Right lobe of liver (tissue), 6 donors: ENCODE measurements around the gene TBXAS1. TPM values are rescaled to one million over a fixed set of nuclear protein-coding genes. Genes with fewer than 3 reads are reported as not detected.

ENCODE experiments used
- ATAC-seq, 4 donors: fragments of 200-7000 bp; cut with Tn5 transposase; one replicate each; pipeline ENCODE4 v1.9.1; 2020; ENCODE audit warnings: mild to moderate bottlenecking in 4 of 4, moderate library complexity in 4 of 4
- DNase-seq, 3 donors: peaks; one replicate each; pipeline ENCODE4 v3.0.0-alpha.2; 2020
- H3K27ac ChIP-seq, 3 donors: fragments of 200-600 bp; one replicate each; pipeline ENCODE4 v1.8.0; 2022
- H3K27me3 ChIP-seq, 2 donors: fragments of 200-600 bp; one replicate each; pipeline ENCODE4 v1.8.0; 2022
- H3K36me3 ChIP-seq, 4 donors: fragments of 200-600 bp; sonication (generic) in 1 of 4; one replicate each; pipeline versions ENCODE4 v1.5.1 to v1.8.0; 2017 to 2022; ENCODE audit warnings: control low read depth in 1 of 4
- H3K4me1 ChIP-seq, 4 donors: fragments of 200-600 bp; sonication (generic) in 1 of 4; one replicate each; pipeline versions ENCODE4 v1.5.1 to v1.8.0; 2017 to 2022; ENCODE audit warnings: control low read depth in 1 of 4
- H3K4me3 ChIP-seq, 3 donors: fragments of 200-600 bp; one replicate each; pipeline ENCODE4 v1.8.0; 2022
- H3K9me3 ChIP-seq, 4 donors: fragments of 200-600 bp; sonication (generic) in 1 of 4; one replicate each; pipeline versions ENCODE4 v1.5.1 to v1.8.0; 2017 to 2022; ENCODE audit warnings: control low read depth in 1 of 4
- POLR2A ChIP-seq: fragments of 450-650 bp; IDR thresholded peaks from one replicate; pipeline ENCODE4 v1.6.1; 2017; ENCODE audit warnings: antibody characterized with exemption, mild to moderate bottlenecking
- WGBS: methylation state at CpG from one replicate; pipeline ENCODE4 v1.1.6; 2018; ENCODE audit warnings: low coverage, low lambda C conversion rate; ENCODE audit not compliant: insufficient coverage; ENCODE audit errors: missing lambda C conversion rate; 5-methylcytosine and 5-hydroxymethylcytosine counted together
- intact Hi-C, 2 donors: fragments of 100-400 bp; cut with DNase I; formaldehyde crosslinking; loops; one replicate each; pipeline versions ENCODE4 v1.11.2 to v1.14.1; 2022
- total RNA-seq, 6 experiments: library from RNA; depleted of rRNA in 2 of 6; stranded (reverse); fragments of >200 nt in 2 of 6; fragmentation: NEBNext Ultra II Directional in 3 of 6; extraction: Animal tissue kit (Norgen Biotek cat#: 25700) in 3 of 6; gene quantifications; one replicate each; pipeline versions ENCODE4 v1.1.0 to v1.2.4, GENCODE V29; 2016 to 2023
- TF ChIP-seq, protein P1 (sequence below), 4 donors: fragments of 200-600 bp in 3 of 4; fragments of 450-650 bp in 1 of 4; IDR thresholded peaks; one replicate each; pipeline versions ENCODE4 v1.5.1 to v1.8.0; 2016 to 2022; ENCODE audit warnings: antibody characterized with exemption in 4 of 4, mild to moderate bottlenecking in 2 of 4
- donor health status: DM: no; HTN: yes; CAD: no.
- donor health status: DM: no; HTN: no; CAD: no.
- donor health status: DM: no; HTN: no; CAD: no.
- donor health status: DM: no; HTN: yes; CAD: no.
- donor health status: DM: no; HTN: yes; CAD: no.

The TBXAS1 gene
- total RNA-seq, 6 experiments from 2014 or later: 7.6 to 15.6 (median 12.2) TPM

DNA sequence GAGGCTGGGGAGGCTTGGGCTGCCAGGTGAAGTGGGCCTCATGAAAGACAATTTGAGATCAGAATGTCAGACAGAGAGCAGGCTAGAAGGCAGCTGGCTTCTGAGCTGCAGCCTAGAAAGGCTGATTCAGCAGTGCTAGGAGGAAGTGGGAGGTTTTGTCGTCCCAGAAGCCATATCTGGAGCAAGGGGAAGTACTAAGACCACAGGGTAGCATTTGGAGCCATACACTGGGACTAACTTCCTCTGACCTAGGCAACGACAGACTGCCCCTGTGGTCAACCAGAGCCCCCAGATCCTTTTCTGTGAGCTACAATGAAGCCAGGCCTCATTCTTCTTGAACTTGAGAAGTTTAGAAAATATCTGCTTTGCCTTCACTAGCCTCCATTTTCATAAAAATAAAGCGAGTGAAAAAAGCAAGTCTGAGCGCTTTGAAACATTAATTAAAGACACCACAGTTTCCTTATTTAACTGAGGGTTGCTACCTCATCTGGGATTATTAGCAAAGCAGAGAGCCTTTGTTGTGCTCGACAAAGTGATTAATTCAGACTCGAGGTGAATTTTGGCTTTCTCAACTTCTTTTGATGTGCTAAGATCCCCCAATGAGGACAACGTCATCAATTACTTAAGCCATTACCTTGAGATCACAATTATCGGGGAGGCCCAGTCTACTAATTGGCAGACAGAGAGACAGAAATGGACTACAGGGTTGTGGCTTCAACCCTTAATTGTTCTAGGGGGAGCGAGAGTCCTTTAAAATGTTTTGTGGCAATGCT, 26.6 kb downstream of the TBXAS1 start:
- WGBS: 63% methylated on average over 8 of the region's 9 CpGs
- ATAC-seq: peak; percentile 73 to 80 (median 78)

DNA sequence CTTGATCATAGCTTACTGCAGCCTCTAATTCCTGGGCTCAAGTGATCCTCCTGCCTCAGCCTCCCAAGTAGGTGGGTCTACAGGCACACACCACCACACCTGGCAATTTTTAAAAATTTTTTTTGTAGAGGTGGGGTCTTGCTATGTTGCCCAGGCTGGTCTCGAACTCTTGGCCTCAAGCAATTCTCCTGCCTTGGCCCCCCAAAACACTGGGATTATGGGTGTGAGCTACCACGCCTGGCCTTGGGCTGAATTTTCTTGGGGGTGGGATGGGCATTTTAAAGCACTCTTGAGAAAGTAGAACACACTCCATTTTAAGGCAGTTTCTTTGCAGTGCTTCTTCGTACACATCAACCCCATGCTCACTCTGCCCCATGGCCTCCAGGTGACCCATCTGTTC, 28.7 kb downstream of the TBXAS1 start:
- no peaks in the 10 kb centered on the region for H3K36me3 ChIP-seq
- intact Hi-C loops: no loop called here
- no peaks in the 10 kb centered on the region for H3K9me3 ChIP-seq
- no peak for ATAC-seq
- no peak for DNase-seq
- no peak overlapping the region for H3K4me3 ChIP-seq
- no peak for TF ChIP-seq POLR2A
- TF ChIP-seq, protein P1, sequence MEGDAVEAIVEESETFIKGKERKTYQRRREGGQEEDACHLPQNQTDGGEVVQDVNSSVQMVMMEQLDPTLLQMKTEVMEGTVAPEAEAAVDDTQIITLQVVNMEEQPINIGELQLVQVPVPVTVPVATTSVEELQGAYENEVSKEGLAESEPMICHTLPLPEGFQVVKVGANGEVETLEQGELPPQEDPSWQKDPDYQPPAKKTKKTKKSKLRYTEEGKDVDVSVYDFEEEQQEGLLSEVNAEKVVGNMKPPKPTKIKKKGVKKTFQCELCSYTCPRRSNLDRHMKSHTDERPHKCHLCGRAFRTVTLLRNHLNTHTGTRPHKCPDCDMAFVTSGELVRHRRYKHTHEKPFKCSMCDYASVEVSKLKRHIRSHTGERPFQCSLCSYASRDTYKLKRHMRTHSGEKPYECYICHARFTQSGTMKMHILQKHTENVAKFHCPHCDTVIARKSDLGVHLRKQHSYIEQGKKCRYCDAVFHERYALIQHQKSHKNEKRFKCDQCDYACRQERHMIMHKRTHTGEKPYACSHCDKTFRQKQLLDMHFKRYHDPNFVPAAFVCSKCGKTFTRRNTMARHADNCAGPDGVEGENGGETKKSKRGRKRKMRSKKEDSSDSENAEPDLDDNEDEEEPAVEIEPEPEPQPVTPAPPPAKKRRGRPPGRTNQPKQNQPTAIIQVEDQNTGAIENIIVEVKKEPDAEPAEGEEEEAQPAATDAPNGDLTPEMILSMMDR (IDR thresholded peaks at IDR 0.05): no peak
- 61% methylated on average over 2 of the region's 3 CpGs for WGBS
- H3K27ac ChIP-seq: no peak overlapping the region
- no peaks in the 10 kb centered on the region for H3K27me3 ChIP-seq
- H3K4me1 ChIP-seq: peaks cover 0 to 3% (median 0%) of the 10 kb centered on the region in 4 donors

More for the DNA sequence above, 26.6 kb downstream of the TBXAS1 start:
- Histone ChIP-seq H3K36me3 (no peaks in the 10 kb centered on the region), H3K4me1 (peaks cover 0 to 3% (median 0%) of the 10 kb centered on the region in 4 donors), H3K9me3 (no peaks in the 10 kb centered on the region), H3K4me3 (no peak overlapping the region), H3K27me3 (no peaks in the 10 kb centered on the region), H3K27ac (peak overlapping the region in 2 of 3 donors; percentile 8 to 12)
- TF ChIP-seq, protein P1 (IDR thresholded peaks at IDR 0.05): no peak
- TF ChIP-seq POLR2A: no peak
- intact Hi-C loops: no loop called here
- DNase-seq: peak in 1 of 3 donors; percentile 51

DNA sequence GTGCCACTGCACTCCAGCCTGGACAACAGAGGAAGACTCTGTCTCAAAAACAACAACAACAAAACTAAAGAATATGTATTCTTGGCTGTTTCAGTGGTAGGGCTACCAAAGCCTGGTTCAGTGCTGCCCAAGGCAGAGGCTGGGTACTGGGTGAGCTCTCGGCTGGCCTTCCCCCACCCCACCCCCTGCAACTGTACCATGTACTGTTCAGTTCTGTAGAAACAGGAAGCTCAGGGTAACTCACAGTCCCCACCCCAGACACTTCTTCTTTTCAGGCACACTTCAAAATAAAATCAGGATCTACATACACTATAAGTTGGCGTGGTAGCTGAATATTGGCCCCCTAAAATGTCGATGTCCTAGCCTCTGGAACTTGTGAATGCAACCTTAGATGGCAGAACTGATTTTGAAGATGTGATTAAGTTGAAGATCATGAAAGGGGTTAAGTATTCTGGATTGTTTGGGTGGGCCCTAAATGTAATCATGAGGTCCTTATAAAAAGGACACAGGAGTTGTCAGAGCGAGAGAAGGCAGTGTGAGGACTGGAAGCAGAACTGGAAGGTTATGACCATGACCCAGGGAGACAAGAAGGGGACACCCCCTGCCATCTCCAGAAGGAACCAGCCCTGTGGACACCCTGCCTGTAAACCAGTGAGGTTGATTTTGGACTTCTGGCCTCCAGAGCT, 31.2 kb downstream of the TBXAS1 start:
- H3K27me3 ChIP-seq: no peaks in the 10 kb centered on the region
- H3K9me3 ChIP-seq: no peaks in the 10 kb centered on the region
- no peaks in the 10 kb centered on the region for H3K4me1 ChIP-seq
- WGBS: 43% methylated on average over 4 of the region's 4 CpGs
- no peak overlapping the region for H3K27ac ChIP-seq
- H3K36me3 ChIP-seq: no peaks in the 10 kb centered on the region
- H3K4me3 ChIP-seq: no peak overlapping the region
- no peak for TF ChIP-seq POLR2A
- TF ChIP-seq, protein P1 (IDR thresholded peaks at IDR 0.05): no peak
- ATAC-seq (peak; percentile 59 to 83 (median 74)), DNase-seq (peak in 2 of 3 donors; percentile 31 to 55)
- intact Hi-C loops: no loop called here

DNA sequence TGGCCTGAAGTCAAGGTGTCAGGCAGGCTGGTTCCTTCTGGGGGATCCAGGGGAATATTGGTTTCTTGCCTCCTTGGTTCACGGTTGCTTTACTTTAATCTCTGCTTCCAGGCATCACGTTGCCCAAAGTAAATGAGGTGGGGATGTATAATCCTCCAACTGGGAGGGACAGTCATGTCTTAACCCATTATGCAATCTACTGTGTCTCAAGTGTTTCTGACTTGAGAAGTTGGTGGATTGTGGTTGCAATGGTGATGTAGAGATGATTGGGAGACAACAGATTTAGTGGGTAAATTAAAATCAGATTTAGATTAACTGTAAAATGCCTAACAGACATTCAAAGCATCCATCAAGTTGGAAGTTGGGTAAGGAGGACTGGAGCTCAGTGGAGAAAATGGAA, 32.7 kb downstream of the TBXAS1 start:
- H3K27ac ChIP-seq: no peak overlapping the region
- no peaks in the 10 kb centered on the region for H3K9me3 ChIP-seq
- H3K4me3 ChIP-seq: no peak overlapping the region
- DNase-seq (no peak), ATAC-seq (no peak)
- no peaks in the 10 kb centered on the region for H3K4me1 ChIP-seq
- WGBS: 53% methylated on average over 2 of the region's 2 CpGs
- intact Hi-C loops: no loop called here
- H3K36me3 ChIP-seq: no peaks in the 10 kb centered on the region
- TF ChIP-seq POLR2A: no peak
- TF ChIP-seq, protein P1 (IDR thresholded peaks at IDR 0.05): no peak
- H3K27me3 ChIP-seq: no peaks in the 10 kb centered on the region
